ENCODE data around the gene STARD13.
A peak's percentile ranks its signal among the peaks of the same experiment; 100 is the strongest.
"Not testable (repeated sequence)": the region's sequence is repeated elsewhere in the genome, so short reads cannot be mapped to it uniquely, and the experiment has no call there.

Gene STARD13

GRCh38 chr13:33174931-33175330 lies 110.6 kb downstream of the STARD13 start:
- DNase-seq (ENCODE audit: low read depth) = peak; percentile 45

- no peak for DNase-seq (ENCODE audit: low read depth)
Measured at GRCh38 chr13:33174491-33174890, 111.1 kb downstream of the STARD13 start.

GRCh38 chr13:33172911-33173310 lies 112.6 kb downstream of the STARD13 start:
- peak; percentile 54 for DNase-seq (ENCODE audit: low read depth)

GRCh38 chr13:33172400-33172799 lies 113.2 kb downstream of the STARD13 start:
- DNase-seq (ENCODE audit: low read depth) = peak; percentile 97

- peak; percentile 94 for DNase-seq (ENCODE audit: low read depth)
Measured at GRCh38 chr13:33169273-33169980, 116.1 kb downstream of the STARD13 start.

- no peak for DNase-seq (ENCODE audit: low read depth)
Measured at GRCh38 chr13:33168321-33168960, 117.1 kb downstream of the STARD13 start.

GRCh38 chr13:33167491-33167890 lies 118.1 kb downstream of the STARD13 start:
- no peak for DNase-seq (ENCODE audit: low read depth)

GRCh38 chr13:33165787-33166186 lies 119.8 kb downstream of the STARD13 start:
- no peak for DNase-seq (ENCODE audit: low read depth)

- peak; percentile 71 for DNase-seq (ENCODE audit: low read depth)
Measured at GRCh38 chr13:33164331-33164730, 121.2 kb downstream of the STARD13 start.

GRCh38 chr13:33162725-33163124 lies 122.8 kb downstream of the STARD13 start:
- not testable (repeated sequence) for DNase-seq (ENCODE audit: low read depth)

- DNase-seq (ENCODE audit: low read depth) = no peak
Measured at GRCh38 chr13:33158816-33159215, 126.7 kb downstream of the STARD13 start.

- DNase-seq (ENCODE audit: low read depth) = no peak
Measured at GRCh38 chr13:33158271-33158670, 127.3 kb downstream of the STARD13 start.

GRCh38 chr13:33154911-33155310 lies 130.6 kb downstream of the STARD13 start:
- DNase-seq (ENCODE audit: low read depth) = no peak

GRCh38 chr13:33153421-33154404 lies 131.8 kb downstream of the STARD13 start:
- peak; percentile 80 for DNase-seq (ENCODE audit: low read depth)

- DNase-seq (ENCODE audit: low read depth) = no peak
Measured at GRCh38 chr13:33152389-33152788, 133.2 kb downstream of the STARD13 start.

GRCh38 chr13:33150662-33151061 lies 134.9 kb downstream of the STARD13 start:
- no peak for DNase-seq (ENCODE audit: low read depth)

- peak; percentile 63 for DNase-seq (ENCODE audit: low read depth)
Measured at GRCh38 chr13:33150126-33150525, 135.4 kb downstream of the STARD13 start.

GRCh38 chr13:33147832-33148231 lies 137.7 kb downstream of the STARD13 start:
- DNase-seq (ENCODE audit: low read depth) = peak; percentile 59

- DNase-seq (ENCODE audit: low read depth) = no peak
Measured at GRCh38 chr13:33146843-33147611, 138.5 kb downstream of the STARD13 start.

- DNase-seq (ENCODE audit: low read depth) = no peak
Measured at GRCh38 chr13:33145667-33146066, 139.9 kb downstream of the STARD13 start.

- DNase-seq (ENCODE audit: low read depth) = no peak
Measured at GRCh38 chr13:33144358-33144784, 141.2 kb downstream of the STARD13 start.

All from iris pigment epithelial cell (primary cell).